GM19328 (cell line): ENCODE measurements around the gene TENT4A.

ENCODE experiments used
- ATAC-seq: cut with Tn5 transposase; IDR thresholded peaks from one replicate; pipeline ENCODE4 v1.9.1; 2021; ENCODE audit warnings: mild to moderate bottlenecking, moderate library complexity; ENCODE audit not compliant: unreplicated experiment

The TENT4A gene

GRCh38 chr5:6731465-6732237 is 18.4 kb downstream of the TENT4A start:
- no peak for ATAC-seq

GRCh38 chr5:6732634-6733410 is 19.6 kb downstream of the TENT4A start:
- no peak for ATAC-seq

GRCh38 chr5:6733411-6734242 is 20.4 kb downstream of the TENT4A start:
- ATAC-seq, result no peak

- no peak for ATAC-seq
Measured at GRCh38 chr5:6734243-6734700, 21.0 kb downstream of the TENT4A start.

GRCh38 chr5:6734781-6735180 is 21.5 kb downstream of the TENT4A start:
- ATAC-seq, result no peak

GRCh38 chr5:6736106-6736505 is 22.9 kb downstream of the TENT4A start:
- ATAC-seq, result no peak

GRCh38 chr5:6736524-6737042 is 23.4 kb downstream of the TENT4A start:
- ATAC-seq, result no peak

- ATAC-seq, result peak; percentile 74
Measured at GRCh38 chr5:6737043-6737941, 24.1 kb downstream of the TENT4A start.

GRCh38 chr5:6739603-6740002 is 26.4 kb downstream of the TENT4A start:
- no peak for ATAC-seq

GRCh38 chr5:6740586-6741150 is 27.4 kb downstream of the TENT4A start:
- no peak for ATAC-seq

- ATAC-seq, result no peak
Measured at GRCh38 chr5:6742081-6742758, 29.0 kb downstream of the TENT4A start.

GRCh38 chr5:6743161-6743560 is 29.9 kb downstream of the TENT4A start:
- no peak for ATAC-seq

- no peak for ATAC-seq
Measured at GRCh38 chr5:6744841-6745705, 31.8 kb downstream of the TENT4A start.

- no peak for ATAC-seq
Measured at GRCh38 chr5:6745706-6746222, 32.5 kb downstream of the TENT4A start.

GRCh38 chr5:6746244-6746643 is 33.0 kb downstream of the TENT4A start:
- no peak for ATAC-seq

- no peak for ATAC-seq
Measured at GRCh38 chr5:6747103-6747502, 33.9 kb downstream of the TENT4A start.

- ATAC-seq, result no peak
Measured at GRCh38 chr5:6748142-6748541, 34.9 kb downstream of the TENT4A start.
